GM19468 (cell line): ENCODE results near the gene FOXN1.

Source experiments
- ATAC-seq: cut with Tn5 transposase; IDR thresholded peaks from one replicate; pipeline ENCODE4 v1.9.1; 2021; ENCODE audit warnings: mild to moderate bottlenecking, moderate library complexity, moderate number of reproducible peaks; ENCODE audit not compliant: unreplicated experiment; ENCODE audit errors: extremely low read depth

Gene FOXN1

DNA sequence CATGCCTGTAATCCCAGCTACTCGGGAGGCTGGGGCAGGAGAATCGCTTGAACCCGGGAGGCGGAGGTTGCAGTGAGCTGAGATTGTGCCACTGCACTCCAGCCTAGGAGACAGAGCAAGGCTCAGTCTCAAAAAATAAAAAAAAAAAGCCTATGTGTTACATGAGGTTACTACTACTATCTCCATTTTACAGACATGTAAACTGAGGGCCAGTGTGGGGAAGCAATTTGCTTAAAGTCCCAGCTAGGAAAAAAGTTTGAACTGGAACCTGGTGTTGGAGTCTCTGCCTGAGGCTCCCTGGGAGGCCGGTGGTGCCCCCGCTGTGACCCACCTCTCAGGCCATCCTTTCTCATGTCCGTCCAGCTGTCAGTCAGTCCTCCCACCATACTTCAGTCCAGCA lies 28.2 kb upstream of the FOXN1 start:
- no peak for ATAC-seq

DNA sequence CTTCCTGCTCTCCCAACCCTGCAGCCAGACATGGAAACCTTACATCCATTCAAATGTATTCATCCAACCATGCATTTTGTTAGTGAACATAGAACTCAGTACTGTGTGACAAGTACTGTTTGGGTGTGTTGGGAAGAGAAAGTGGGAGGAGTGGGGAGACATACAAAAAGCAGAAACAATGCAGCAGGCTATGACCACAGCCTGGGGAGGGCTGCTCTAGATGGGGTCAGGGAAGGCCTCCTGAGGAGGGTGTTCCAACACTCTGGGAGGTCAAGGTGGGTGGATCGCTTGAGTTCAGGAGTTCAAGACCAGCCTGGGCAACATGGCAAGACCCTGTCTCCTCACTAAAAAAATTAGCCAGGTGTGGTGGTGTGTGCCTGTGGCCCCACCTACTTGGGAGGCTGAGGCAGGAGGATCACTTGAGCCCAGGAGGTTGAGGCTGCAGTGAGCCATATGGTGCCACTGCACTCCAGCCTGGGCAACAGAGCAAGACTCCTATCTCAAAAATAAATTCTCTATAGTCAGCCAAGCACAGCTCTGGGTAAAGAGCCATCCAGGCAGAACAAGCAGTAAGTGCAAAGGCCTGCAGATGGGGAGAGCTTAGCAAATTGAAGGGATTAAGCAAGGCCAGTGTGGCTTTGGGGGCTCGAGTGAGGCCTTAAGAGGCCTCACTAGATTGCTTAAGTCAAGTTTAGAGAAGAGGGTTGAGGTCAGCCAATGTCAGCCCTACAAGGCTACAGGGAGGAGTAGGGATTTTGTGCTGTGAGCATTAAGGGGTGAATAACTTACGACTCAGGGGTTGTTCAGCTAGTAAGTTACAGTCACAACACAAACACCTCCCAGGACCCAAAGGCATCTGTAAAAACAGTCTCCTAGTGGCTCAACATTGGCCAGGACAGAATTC lies 27.2 kb upstream of the FOXN1 start:
- no peak for ATAC-seq

DNA sequence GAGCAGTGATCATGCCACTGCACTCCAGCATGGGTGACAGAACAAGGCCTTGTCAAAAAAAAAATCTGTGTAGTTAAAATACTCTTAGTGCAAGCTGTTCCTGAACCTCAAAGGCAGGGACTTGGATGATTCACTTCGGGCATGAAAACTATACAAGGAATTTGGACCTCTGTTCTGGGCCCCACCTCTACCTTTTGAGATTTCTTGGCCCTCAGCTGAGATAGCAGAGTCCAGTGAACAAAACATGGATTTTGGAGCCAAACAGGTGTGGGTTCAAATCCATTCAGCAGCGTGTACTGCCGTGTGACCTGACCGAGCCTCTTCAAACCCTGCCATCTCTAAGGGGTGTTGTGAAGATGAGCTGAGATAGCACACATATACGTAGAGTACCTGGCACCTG lies 25.9 kb upstream of the FOXN1 start:
- no peak for ATAC-seq

DNA sequence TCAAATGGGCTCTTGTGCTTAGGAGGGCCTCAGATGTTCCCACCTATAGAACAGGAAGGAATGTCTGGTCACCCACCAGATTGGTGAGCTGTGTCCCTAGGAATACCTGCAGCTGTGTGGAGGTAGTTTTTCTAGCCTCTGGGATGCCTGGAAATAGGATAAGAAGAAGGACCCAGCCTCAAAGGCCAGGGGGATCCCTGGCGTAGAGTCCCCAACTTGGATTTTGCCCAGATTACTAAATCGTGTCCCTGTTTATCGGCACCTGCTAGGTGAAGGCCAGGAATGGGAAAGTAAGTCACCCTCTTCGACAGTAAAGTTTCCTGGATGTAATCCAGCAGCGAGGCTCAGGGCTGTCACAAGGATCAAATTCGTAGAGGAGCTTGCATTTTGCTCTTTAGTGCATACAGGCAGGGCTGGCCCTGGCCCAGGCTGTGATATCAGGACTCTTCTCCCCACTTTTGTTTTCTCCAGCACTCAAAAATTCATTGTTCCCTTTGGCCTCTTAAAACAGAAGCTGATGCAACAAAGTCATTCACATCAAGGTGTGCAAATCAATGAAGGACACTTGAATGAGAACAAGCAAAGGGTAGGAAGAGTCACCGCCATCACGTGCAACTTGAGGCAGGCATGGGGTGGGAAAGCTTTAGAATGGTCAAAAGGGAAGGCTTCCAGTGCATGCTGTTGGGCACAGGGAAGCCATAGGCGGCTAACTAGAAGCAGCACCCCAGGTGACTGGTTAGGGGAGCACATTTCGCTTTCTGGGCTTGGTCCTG lies 25.2 kb upstream of the FOXN1 start:
- no peak for ATAC-seq

DNA sequence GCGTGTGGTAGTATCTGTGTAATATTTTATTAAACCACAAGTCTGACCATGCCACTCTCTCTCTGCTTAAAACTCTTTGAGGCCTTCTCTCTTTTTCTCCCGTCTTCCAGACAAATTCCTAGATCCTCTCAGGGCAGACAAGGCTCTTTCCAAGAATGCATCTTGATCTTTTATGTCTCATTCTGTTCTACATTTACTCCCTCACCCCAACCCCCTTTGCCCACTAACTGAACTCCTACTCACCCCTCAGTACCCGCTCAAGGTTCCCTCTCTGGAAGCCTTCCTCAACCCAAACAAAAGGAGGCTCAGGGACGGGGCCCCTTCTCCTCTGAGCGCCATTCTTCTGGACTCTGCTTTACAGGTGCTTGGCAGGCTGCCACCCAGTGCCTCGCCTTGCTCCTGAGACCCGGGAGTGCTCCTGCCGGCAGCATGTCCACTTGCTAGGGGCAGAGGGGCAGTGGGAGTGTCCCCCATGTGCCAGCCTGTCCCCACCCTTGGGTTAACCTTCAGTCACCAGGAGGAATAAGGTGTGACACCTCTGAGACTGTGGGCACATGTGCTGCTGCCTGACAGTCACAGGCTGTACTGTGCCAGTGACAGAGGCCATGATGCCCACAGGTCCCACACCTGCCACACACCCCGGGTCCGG lies 23.5 kb upstream of the FOXN1 start:
- ATAC-seq, result no peak

DNA sequence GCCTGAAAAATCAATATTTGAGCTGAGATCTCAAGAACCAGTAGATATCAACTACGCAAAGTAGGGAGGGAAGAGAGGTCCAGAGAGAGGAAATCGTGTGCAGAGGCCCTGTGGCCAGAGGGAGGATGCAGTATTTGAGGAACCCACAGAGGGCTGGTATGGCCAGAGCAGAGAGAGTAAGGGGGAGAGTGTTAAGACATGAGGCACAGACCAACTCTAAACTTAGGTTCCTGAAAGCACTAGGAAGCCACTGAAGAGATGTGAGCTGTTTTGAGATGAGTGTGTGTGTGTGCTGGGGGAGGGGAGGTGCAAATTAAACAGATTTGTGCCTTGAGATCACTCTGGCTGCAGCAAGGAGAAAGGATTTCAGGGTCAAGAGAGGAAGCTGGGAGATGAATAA lies 21.9 kb upstream of the FOXN1 start:
- peak; percentile 44 for ATAC-seq

DNA sequence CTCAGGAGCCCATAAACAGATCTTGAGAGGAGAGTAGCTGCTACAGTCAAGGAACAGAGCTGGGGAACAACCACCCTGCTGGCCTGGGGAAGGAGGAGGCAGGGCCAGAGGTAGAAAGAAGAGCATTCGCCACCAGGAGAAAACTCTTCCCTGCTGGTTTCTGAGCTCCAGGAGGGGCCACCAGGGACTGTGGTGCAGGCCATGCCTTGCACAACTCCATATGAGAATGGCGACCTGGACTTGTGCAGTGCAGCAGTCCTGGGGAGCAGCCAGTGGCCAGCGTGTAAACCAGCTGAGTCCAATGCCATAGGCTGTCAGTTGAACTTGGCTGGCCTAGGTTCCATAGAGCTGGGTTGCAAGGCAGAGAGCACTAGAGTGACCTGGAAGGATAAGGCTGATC lies 21.1 kb upstream of the FOXN1 start:
- ATAC-seq, result no peak

DNA sequence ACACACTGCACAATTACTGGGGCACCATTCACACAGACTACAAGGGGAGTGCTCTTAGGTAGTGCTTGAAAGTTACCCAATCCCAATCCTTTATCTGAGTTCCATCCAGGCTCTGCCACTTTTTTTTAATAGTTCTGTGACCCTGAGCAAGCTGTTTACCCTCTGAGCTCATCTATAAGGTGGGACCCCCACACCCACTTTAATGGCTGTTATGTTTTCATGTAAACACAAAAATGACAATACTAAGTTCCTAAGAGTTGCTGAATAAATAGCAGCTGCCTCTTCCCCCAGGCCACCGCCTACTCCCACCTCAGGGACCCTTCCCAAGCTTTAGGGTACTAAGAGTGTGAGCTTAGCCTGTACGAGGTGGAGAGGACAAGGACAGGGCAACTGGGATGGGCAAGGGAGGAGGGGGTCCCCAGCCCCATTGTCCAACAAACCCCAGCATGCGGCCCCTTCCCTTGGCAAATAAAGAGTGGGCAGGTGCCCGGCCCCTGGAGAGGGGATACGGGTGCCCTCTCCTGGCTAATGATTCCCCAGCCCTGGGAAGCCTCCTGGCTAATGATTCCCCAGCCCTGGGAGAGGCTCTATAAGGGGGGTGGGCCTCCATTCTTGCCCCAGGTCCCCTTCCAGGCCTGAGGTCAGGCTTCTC lies 18.1 kb upstream of the FOXN1 start:
- no peak for ATAC-seq

DNA sequence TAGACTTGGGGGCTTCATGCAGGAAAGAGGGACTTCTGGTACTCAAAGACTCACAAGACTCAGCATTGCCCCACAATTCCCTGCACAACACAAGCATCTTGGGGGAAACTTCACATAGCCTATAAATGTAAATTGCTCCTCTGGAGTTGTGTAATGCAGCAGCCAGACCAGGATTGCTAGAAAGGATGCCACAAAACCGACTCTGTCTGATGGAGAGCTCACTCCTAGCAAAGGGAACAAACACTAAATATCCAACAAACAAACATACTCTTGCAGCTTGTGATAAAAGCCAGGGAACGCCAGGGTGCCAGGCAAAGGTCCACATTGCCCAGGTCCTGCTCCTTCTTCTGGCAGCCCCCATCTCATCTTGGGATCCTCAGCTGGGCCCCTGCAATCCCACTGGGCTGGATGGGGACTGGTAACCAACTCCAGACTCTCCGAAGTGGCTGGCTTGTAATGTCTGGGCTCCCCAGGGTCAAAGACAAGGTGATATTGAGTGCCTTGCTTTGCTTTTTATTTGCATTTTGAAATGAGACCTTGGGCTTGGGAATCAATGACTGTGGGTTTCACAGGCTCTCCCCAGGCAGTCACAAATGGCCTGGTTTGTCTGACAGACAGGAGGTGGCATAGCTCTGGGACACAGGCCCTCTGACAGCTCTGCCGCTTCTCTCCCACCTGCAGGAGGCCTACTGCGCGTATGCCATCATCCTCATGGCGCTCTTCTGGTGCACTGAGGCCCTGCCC lies 17.4 kb upstream of the FOXN1 start:
- no peak for ATAC-seq

DNA sequence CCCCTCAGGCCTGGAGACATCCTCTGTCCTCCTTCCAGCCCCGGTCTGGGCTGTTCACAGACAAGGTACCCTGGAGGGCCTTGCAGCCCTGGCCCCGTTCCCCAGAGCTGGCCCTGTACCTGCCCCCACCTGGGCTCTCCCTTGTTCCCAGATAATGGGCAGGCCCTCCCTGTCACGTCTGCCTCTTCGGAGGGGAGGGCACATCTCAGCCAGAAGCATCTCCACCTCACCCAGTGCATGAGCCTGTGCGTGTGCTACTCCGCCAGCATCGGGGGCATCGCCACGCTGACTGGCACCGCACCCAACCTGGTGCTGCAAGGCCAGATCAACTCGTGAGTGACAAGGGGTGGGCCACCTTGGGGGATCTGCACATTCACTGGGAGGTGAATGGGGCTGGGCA lies 14.9 kb upstream of the FOXN1 start:
- ATAC-seq, result no peak

DNA sequence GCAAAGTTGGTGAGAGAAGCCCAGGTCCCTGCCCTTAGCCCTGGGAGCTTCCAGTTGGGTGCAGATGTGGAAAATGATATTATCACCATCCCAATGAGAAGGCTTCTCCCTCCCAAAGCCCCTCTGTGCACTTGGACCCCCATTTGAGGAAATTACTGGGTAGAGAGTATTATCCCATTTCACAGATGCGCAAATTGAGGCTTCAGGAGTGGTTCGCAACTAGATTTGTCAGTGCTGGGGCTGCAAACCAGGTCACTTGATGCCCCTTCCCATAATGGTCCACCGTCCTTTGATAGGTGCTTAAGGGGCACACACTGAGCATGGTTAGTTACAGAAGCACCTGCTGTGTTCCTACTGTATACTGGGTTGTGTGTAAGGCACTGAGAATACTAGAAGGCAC lies 14.3 kb upstream of the FOXN1 start:
- ATAC-seq, result no peak

DNA sequence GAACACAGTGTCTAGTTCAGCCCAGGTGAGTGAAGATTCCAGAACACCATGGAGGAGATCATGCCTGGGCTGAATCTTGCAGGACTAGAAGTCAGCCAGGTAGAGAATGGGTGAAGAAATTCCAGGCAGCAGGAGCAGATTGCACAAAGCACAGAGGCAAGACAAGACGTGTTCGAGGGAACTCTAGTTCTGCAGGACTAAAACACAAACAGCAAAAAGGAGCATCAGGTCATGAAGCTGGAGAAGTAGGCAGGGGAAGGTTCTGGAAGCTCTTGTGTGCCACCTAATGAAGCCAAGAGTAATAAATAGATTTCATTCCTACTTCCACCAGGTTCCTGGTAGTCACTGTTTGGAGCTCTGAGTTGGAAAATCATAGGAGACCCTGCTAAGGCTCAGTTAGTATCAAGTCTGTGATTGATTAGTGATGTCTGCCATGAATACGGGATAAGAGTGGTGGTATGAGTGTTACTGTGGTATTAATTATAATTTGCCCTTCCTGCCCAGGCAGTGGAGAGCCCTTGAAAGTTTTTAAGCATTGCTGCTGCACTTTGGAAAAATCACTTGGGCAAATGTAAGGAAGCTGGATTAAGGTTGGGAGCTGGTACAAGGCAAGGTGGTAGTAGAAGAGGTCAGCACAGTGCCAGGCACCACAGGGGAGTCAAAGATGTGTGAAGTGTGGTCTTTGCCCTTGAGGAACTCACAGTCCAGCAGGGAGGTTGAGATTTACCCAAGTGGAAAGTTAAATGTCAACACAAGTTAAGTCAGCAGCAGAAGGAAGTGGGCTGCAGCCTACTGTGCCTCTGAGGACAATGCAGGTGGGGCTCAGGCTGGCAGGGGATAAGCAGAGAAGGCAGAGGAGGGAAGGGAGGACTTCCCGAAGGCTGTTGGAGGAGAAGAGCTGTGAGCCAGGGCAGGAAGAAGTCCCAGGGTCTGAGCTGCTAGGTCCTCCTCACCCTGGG lies 13.5 kb upstream of the FOXN1 start:
- ATAC-seq, result no peak

DNA sequence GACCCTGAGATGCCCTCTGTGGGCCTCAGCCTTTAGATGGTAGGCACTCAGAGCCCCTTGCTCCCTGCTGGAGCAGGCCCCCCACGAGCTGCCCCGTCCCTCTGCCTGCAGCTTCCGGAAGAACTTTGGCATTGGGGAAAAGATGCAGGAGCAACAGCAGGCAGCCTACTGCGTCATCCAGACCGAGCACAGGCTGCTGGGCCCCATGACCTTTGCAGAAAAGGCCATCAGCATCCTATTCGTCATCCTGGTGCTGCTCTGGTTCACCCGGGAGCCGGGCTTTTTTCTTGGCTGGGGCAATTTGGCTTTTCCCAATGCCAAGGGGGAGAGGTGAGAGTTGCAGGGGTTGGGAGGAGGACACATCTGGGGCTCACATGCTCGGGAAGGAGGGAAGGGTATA lies 12.7 kb upstream of the FOXN1 start:
- ATAC-seq, result no peak

DNA sequence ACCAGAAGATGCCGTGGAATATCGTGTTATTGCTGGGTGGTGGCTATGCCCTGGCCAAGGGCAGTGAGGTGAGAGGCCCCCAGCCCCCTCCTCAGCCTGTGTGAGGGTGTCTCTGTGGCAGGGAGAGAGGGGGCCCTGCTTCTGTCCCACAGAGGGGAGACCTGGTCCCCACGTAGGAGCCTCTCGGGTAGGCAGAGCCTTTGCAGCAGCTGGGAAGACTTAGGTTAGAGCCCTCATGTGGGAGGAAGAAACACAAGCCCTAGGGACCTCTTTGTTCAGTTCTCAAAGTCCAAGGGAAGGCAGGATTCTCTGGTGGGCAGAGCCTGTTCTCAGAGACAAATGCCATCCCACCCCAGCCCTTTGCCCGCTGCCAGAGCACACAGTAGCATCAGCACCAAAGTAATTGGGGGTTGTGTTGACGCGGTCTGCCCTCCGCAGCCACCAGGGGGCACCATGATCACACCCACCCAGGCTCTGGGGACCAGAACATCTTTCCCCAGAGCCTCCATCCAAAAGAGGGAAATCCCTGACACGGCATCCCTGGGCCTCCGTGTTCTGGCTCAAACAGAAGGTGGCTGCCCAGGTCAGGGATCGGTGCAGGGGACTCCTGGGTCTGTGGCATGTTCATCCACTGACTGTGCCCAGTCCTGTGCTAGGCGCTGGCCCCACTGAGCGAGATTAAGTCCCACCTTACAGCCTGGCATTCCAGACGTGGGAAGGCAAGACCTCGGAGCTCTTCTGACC lies 11.5 kb upstream of the FOXN1 start:
- ATAC-seq, result no peak

DNA sequence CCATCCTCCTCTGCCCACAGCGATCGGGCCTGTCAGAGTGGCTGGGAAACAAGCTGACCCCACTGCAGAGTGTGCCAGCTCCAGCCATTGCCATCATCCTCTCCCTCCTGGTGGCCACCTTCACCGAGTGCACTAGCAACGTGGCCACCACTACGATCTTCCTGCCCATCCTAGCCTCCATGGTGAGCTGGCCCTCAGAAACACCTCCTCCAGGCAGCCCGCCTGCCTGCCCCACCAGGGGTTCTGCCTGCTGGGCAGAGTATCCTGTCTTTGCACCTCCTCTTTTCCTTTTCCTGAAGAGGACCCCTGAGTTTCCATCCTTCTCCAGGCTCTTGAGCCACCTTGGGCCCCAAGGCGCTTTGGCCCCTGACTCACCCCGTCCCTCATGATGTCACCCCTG lies 10.5 kb upstream of the FOXN1 start:
- ATAC-seq, result no peak

DNA sequence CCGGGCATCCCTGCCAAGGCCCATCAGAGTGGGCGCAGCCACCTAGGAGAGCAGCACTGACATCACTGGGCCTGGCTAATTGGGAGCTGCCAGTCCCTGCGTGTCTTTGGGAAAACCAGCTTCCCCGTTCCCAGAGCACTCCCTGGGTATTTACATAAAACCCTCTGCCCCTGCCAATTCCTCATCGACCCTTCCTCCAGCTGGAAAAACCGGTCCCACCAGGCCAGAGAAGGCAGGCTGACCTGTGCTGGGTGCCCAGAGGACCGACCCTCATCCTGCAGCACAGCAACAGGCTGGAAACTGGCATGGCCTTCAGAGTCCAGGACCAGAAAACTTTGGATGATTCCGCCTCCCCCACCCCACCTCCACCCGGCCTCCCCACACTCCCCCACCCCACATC lies 8.2 kb upstream of the FOXN1 start:
- ATAC-seq, result no peak

DNA sequence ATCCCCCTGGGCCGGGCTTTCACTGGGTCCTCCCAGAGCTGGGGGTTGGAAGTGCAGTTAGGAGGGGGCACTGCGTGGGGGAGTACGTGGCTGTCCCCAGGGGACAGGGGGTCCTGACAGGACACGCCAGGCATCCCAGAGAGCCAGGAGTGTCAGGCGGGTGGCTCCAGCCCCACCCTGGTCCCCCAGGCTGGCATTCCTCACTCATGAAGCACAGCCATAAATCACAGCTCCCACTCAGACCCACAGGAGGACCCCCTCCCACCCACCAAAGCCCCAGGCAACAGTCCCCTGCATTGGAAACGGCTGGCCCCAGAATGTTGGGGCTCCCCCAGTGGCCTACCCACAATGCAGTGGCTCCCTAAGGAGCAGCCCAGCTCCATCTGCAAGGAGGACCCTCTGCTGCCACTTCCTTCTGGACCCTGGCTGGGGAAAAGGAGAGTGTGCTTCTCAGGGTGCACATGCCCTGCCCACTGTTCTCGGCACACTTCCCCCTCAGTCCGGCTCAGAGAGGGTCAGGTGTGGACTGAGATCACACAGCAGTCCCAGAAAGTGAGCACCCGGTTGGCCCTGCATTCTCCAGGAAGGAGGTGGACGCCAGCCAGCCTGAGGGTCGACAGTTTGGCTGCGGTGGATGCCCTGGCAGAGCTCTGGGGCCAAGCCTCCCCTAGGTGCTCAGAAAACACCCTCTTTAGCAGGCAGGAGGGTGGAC lies 7.3 kb upstream of the FOXN1 start:
- no peak for ATAC-seq

DNA sequence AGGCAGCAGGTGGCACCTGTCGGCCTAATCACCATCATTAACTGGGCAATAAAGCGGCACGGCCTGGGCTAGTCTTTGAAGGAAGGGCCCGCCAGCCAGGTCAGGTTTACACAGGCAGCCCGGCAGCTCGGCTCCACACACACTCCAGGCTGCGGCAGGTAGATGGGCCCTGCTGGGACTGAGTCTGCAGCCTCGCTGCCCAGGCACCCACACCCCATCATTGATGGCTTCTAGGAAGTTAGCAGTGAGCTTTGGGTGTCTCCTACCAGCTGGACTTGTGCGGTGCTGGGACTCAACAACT lies 6.8 kb upstream of the FOXN1 start:
- no peak for ATAC-seq
